HFF-Myc (cell line): ENCODE measurements around the gene RFLNA.

ENCODE experiments used
- DNase-seq: peaks from one replicate; pipeline ENCODE4 v3.0.0-alpha.2; 2011; ENCODE audit warnings: low read depth; ENCODE audit errors: extremely low read depth
- H3K4me3 ChIP-seq: replicated peaks from 2 replicates; pipeline ENCODE4 v1.5.1; 2011; ENCODE audit warnings: low read depth, mild to moderate bottlenecking, control low read depth, low read length
- CTCF ChIP-seq: IDR thresholded peaks from 2 replicates; pipeline ENCODE4 v1.5.1; 2012; ENCODE audit warnings: mild to moderate bottlenecking, low read depth, low read length, control low read depth; ENCODE audit errors: missing control alignments

Gene RFLNA

GRCh38 chr12:124347335-124347734, 52.4 kb downstream of the RFLNA start:
- H3K4me3 ChIP-seq, result no peak overlapping the region
- DNase-seq, result no peak
- no peak for TF ChIP-seq CTCF

- TF ChIP-seq CTCF, result peak; percentile 57
- H3K4me3 ChIP-seq, result no peak overlapping the region
- no peak for DNase-seq
Measured at GRCh38 chr12:124347805-124348658, 53.1 kb downstream of the RFLNA start.

- TF ChIP-seq CTCF, result no peak
- no peak for DNase-seq
- no peak overlapping the region for H3K4me3 ChIP-seq
Measured at GRCh38 chr12:124348659-124349380, 53.9 kb downstream of the RFLNA start.

- no peak for TF ChIP-seq CTCF
- H3K4me3 ChIP-seq, result no peak overlapping the region
- no peak for DNase-seq
Measured at GRCh38 chr12:124350491-124350890, 55.6 kb downstream of the RFLNA start.

GRCh38 chr12:124351422-124351821, 56.5 kb downstream of the RFLNA start:
- TF ChIP-seq CTCF, result no peak
- no peak for DNase-seq
- H3K4me3 ChIP-seq, result no peak overlapping the region

- H3K4me3 ChIP-seq, result no peak overlapping the region
- DNase-seq, result no peak
- no peak for TF ChIP-seq CTCF
Measured at GRCh38 chr12:124352257-124352656, 57.4 kb downstream of the RFLNA start.
